Thoracic aorta (tissue), 2 donors: ENCODE measurements around the gene ADM5. TPM values are rescaled to one million over a fixed set of nuclear protein-coding genes. Genes with fewer than 3 reads are reported as not detected.

Experiments used
- ATAC-seq: fragments of 150-250 bp; one replicate; pipeline ENCODE4 v1.8.0; 2017; ENCODE audit warnings: low read depth; ENCODE audit not compliant: insufficient number of reproducible peaks, low FRiP score
- DNase-seq: peaks from one replicate; pipeline ENCODE4 v3.0.0-alpha.2; 2020; ENCODE audit warnings: low spot score
- H3K27ac ChIP-seq, 2 donors: fragments of 200-600 bp; sonication (generic); 1 replicate in 1 of 2; 2 replicates in 1 of 2; pipeline ENCODE4 v1.5.1; 2016; ENCODE audit warnings: mild to moderate bottlenecking in 2 of 2, moderate library complexity in 2 of 2
- H3K27me3 ChIP-seq: fragments of 200-600 bp; sonication (generic); replicated peaks from 2 replicates; pipeline ENCODE4 v1.6.0; 2016; ENCODE audit warnings: mild to moderate bottlenecking; ENCODE audit not compliant: insufficient read depth
- H3K36me3 ChIP-seq: fragments of 200-600 bp; sonication (generic); one replicate; pipeline ENCODE4 v1.5.1; 2016
- H3K4me1 ChIP-seq, 2 donors: fragments of 200-600 bp; sonication (generic); 1 replicate in 1 of 2; 2 replicates in 1 of 2; pipeline versions ENCODE4 v1.5.1 to v1.6.0; 2016; ENCODE audit warnings: low read depth in 2 of 2, mild to moderate bottlenecking in 1 of 2; ENCODE audit not compliant: control insufficient read depth in 1 of 2
- H3K4me3 ChIP-seq: fragments of 200-600 bp; sonication (generic); 2 replicates; pipeline ENCODE4 v1.5.1; 2016; ENCODE audit warnings: mild to moderate bottlenecking
- H3K9me3 ChIP-seq: fragments of 200-600 bp; sonication (generic); 2 replicates; pipeline ENCODE4 v1.5.1; 2016
- CTCF ChIP-seq: fragments of 200-600 bp; sonication (generic); IDR thresholded peaks from one replicate; pipeline ENCODE4 v1.5.1; 2019; ENCODE audit warnings: antibody characterized with exemption
- total RNA-seq, 2 donors: library from RNA; depleted of rRNA; stranded (reverse); fragments of >200 nt; gene quantifications; one replicate each; pipeline versions ENCODE4 v1.1.0 to v1.2.3, GENCODE V29; 2016

The ADM5 gene
- total RNA-seq, 2 donors from 2014 or later, result 2.8 to 6.4 TPM

DNA sequence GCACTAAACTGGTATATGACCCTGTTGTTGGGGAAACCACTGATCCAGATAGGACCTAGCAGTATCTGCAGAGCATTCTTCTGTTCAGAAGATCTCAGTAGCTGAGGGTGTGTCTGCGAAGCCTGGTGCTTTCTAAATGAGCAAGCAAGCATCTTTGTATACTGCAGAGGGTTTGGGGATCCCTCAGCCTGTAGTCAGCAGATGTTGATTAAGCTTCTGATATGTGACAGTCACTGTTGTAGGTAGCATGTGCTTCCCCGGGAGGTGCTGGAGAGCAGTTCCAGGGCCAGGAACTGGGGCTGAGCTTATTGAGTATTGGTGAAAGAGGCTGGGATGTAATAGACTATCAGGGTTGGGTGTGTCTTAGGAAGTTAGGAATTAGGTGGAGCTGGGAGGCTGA is 45.9 kb upstream of the ADM5 start:
- peaks cover 18% of the 10 kb centered on the region for H3K36me3 ChIP-seq
- H3K27me3 ChIP-seq, result no peaks in the 10 kb centered on the region
- H3K4me1 ChIP-seq, result peaks cover 11 to 33% of the 10 kb centered on the region in 2 donors
- no peak overlapping the region for H3K27ac ChIP-seq
- ATAC-seq (no peak), DNase-seq (no peak)
- H3K4me3 ChIP-seq, result no peak overlapping the region
- TF ChIP-seq CTCF, result no peak
- H3K9me3 ChIP-seq, result no peaks in the 10 kb centered on the region

DNA sequence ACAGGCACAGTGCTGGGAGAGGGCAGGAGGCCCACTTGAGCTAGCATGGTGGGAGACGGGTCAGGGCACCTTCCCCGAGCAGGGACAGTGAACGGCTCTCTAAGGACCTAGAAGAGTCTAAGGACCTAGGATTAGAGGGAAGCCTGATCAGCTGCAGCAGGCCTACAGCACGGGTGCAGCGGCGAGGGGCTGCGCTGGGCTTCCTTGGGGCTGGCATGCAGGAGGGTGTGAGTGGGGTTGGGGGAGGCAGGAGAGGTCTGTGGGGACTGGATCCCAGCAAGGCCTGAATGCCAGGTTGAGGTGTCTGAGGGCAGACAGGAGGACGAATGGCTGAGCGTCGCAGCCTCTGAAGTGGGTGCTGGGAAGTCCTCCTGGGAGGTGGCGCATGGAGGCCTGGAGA is 43.8 kb upstream of the ADM5 start:
- H3K9me3 ChIP-seq, result no peaks in the 10 kb centered on the region
- no peak overlapping the region for H3K4me3 ChIP-seq
- ATAC-seq (no peak), DNase-seq (no peak)
- H3K27ac ChIP-seq, result no peak overlapping the region
- H3K27me3 ChIP-seq, result no peaks in the 10 kb centered on the region
- H3K36me3 ChIP-seq, result peaks cover 32% of the 10 kb centered on the region
- H3K4me1 ChIP-seq, result peaks cover 11 to 32% of the 10 kb centered on the region in 2 donors
- TF ChIP-seq CTCF, result no peak

DNA sequence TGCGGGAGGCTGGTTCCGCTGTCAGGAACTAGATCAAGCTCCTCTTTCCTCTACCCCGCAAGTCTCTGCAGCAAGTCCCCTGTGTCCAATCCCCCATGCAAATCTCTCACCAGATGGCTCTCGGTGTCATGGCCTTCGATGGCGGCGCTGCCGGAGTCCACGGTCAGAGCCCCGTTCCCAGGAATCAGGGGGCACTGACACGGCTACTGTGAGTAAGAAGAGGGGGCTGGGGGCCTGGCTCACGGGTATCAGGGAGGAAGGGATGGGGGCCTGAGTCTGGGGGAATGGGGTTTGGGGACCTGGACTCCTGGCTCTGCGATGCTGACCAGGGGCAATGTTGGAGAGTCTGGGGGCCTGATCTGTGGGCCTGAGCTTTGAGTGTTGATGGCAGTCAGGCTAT is 43.4 kb upstream of the ADM5 start:
- no peak for ATAC-seq
- H3K4me1 ChIP-seq, result peaks cover 11 to 32% of the 10 kb centered on the region in 2 donors
- H3K4me3 ChIP-seq, result no peak overlapping the region
- peaks cover 34% of the 10 kb centered on the region for H3K36me3 ChIP-seq
- no peaks in the 10 kb centered on the region for H3K27me3 ChIP-seq
- H3K9me3 ChIP-seq, result no peaks in the 10 kb centered on the region
- DNase-seq, result no peak
- TF ChIP-seq CTCF, result no peak
- no peak overlapping the region for H3K27ac ChIP-seq

DNA sequence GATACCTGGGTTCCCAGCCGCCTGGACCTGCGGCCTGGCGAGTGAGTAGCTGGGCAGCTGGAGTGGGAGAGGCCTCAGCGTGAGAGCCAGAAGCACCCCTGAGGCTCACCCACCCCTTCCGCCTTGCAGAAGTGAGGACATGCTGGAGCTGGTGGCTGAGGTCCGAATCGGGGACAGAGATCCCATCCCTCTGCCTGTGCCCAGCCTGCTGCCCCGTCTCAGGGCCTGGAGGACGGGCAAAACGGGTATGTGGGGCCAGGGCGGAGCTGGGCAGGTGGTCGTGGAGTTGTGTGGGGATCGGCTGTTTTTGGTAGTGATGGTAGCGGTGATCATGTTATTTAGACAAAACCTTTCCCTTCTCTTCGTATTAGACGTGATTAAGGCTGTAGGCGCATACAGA is 42.8 kb upstream of the ADM5 start:
- no peak for DNase-seq
- Histone ChIP-seq H3K4me3 (no peak overlapping the region), H3K9me3 (no peaks in the 10 kb centered on the region), H3K27me3 (no peaks in the 10 kb centered on the region), H3K36me3 (peaks cover 39% of the 10 kb centered on the region), H3K4me1 (peaks cover 11 to 27% of the 10 kb centered on the region in 2 donors), H3K27ac (no peak overlapping the region)
- no peak for ATAC-seq
- TF ChIP-seq CTCF, result no peak

GRCh38 chr19:49651029-49651819 is 38.2 kb upstream of the ADM5 start:
- no peaks in the 10 kb centered on the region for H3K27me3 ChIP-seq
- H3K36me3 ChIP-seq, result peaks cover 76% of the 10 kb centered on the region
- no peak overlapping the region for H3K27ac ChIP-seq
- no peaks in the 10 kb centered on the region for H3K9me3 ChIP-seq
- TF ChIP-seq CTCF, result no peak
- H3K4me3 ChIP-seq, result no peak overlapping the region
- ATAC-seq, result no peak
- no peaks in the 10 kb centered on the region for H3K4me1 ChIP-seq
- DNase-seq, result no peak
